ENCODE results near the gene STIM2. TPM values are rescaled to one million over a fixed set of nuclear protein-coding genes. Genes with fewer than 3 reads are reported as not detected.
A peak's percentile ranks its signal among the peaks of the same experiment; 100 is the strongest.

The STIM2 gene
- total and polyA plus RNA-seq, 2 donors (not counting 3 experiments of a cell fraction or from before 2014, with no cell fraction given), result 21.0 to 21.2 TPM

GRCh38 chr4:26859762-26860156 is 882 bp upstream of the STIM2 start:
- CTCF ChIA-PET, result interaction anchor here (1.2 to 2.2 kb wide), 4 partner anchors 15 to 147 kb away, joined by 3 to 13 read pairs (median 4); no protein-coding TSS in a partner anchor
- BruUV-seq (replicated peaks), result no TSS peak
- H3K4me1 ChIP-seq (ENCODE audit: control insufficient read depth, extremely low read depth, insufficient read depth, low read length), result peaks cover 36% of the 10 kb centered on the region
- dilution Hi-C loops (cut with MboI; ENCODE audit: extremely low pct_ligation_motif_present, low sequenced_read_pairs) (no loop called here), intact Hi-C loops (cut with micrococcal nuclease) (loop anchor here (1.0 to 5.0 kb wide), 7 partner anchors 47 to 997 kb away; partner anchors contain the start of genes RBPJ, SEL1L3 and TBC1D19)
- no peaks in the 10 kb centered on the region for H3K36me3 ChIP-seq (ENCODE audit: control insufficient read depth in 2 of 2, extremely low read depth in 1 of 2, insufficient read depth in 2 of 2, low read length in 2 of 2)
- no peak overlapping the region for H3K27ac ChIP-seq (ENCODE audit: insufficient read depth, low read depth, low read length)
- peak overlapping the region; percentile 94 for H3K4me2 ChIP-seq (ENCODE audit: insufficient read depth, low read length)
- TF ChIP-seq EZH2 (IDR thresholded peaks at IDR 0.05; ENCODE audit: borderline replicate concordance, low read depth, low read length, severe bottlenecking), result no peak
- no peak for TF ChIP-seq GATA2 (IDR thresholded peaks at IDR 0.05; ENCODE audit: insufficient read depth, insufficient read length, low read depth, low read length)
- TF ChIP-seq MYC (IDR thresholded peaks at IDR 0.05; ENCODE audit: low read depth, low read length), result no peak
- TF ChIP-seq JUN (IDR thresholded peaks at IDR 0.05; ENCODE audit: borderline replicate concordance, insufficient read depth, insufficient read length, low read depth), result no peak
- no peak for TF ChIP-seq CTCF (IDR thresholded peaks at IDR 0.05; ENCODE audit: extremely low read depth in 1 of 2, insufficient read depth in 1 of 2, low read depth in 1 of 2, low read length in 2 of 2)
- TF ChIP-seq POLR2AphosphoS5 (IDR thresholded peaks at IDR 0.05; ENCODE audit: insufficient read depth, low read depth, low read length), result no peak
- no peak for TF ChIP-seq MAX (IDR thresholded peaks at IDR 0.05; ENCODE audit: insufficient read depth, insufficient read length)
- no peaks in the 10 kb centered on the region for H3K9me1 ChIP-seq (replicated peaks; ENCODE audit: control insufficient read depth, extremely low read depth, insufficient read depth, low read length)
- H3K9me3 ChIP-seq (replicated peaks; ENCODE audit: control insufficient read depth, insufficient read depth, low read length), result no peaks in the 10 kb centered on the region
- FAIRE-seq, result no peak
- peak overlapping the region; percentile 74 for H3K9ac ChIP-seq (replicated peaks; ENCODE audit: extremely low read depth, insufficient read depth, low read length)
- POLR2A ChIA-PET, result no interaction called here
- H3K79me2 ChIP-seq (ENCODE audit: control insufficient read depth, insufficient read depth, low read length), result peaks cover 13% of the 10 kb centered on the region
- peak overlapping the region; percentile 98 for H2AFZ ChIP-seq (ENCODE audit: low read depth, low read length)
- H3K4me3 ChIP-seq (replicated peaks in 1 of 3; ENCODE audit: insufficient read depth in 1 of 3, low read depth in 1 of 3, low read length in 3 of 3), result peak overlapping the region; percentile 47 to 88 (median 58)
- H4K20me1 ChIP-seq (replicated peaks; ENCODE audit: control insufficient read depth, extremely low read depth, insufficient read depth, low read length), result no peaks in the 10 kb centered on the region
- no peak for DNase-seq (ENCODE audit: low read depth, low spot score)
- H3K27me3 ChIP-seq (ENCODE audit: control insufficient read depth in 2 of 2, insufficient read depth in 2 of 2, low read length in 2 of 2), result peaks cover 0 to 7% of the 10 kb centered on the region in 2 experiments

All from endothelial cell of umbilical vein (primary cell).